ENCODE results near the gene RBFOX1.

The RBFOX1 gene

DNA sequence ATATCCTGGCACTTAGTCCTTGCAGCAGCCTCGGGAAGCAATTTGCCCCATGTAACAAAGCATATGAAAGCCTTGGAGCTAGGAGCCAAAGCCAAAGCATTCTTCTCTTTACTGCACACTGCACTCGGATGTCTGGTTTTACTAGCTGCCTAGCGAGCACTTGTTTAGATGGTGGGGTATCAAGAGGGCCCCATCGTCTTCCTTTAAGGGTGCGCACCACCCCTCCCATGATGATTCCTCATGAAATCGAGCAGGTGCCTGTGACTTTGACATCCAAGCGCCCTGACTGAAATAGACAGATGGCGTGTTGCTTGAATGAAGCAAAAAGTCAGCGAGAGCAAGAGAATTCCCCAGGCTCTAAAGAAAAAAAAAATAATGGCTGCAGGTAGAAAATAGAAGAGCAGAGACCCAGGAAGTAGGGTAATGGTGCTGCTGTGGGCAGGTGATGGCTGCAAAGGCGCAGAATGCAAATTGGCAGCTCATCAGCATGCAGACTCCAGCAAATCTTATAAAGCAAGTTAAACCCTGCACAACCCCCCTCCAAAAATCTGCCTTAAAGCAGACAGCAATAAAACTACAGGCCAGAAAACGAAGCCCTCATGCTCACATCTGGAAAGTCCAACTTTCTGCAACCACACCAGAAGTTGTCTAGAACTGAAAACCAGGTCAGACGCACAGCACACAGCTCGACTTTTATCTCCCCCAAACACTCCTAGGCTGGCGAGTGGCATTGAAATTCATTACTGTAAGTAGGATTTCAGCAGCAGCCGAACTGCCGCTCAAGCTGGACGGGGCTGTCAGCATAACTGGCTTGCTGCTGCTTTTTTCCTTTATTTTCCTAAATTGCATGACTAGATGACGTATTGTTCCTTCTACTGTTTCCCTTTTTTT lies 384.3 kb downstream of the RBFOX1 start:
- H3K4me3 ChIP-seq (replicated peaks in 1 of 2; ENCODE audit: low read depth in 2 of 2, low read length in 2 of 2) = no peak overlapping the region
- DNase-seq (ENCODE audit: low read depth in 2 of 2) = no peak
- TF ChIP-seq, protein P1, sequence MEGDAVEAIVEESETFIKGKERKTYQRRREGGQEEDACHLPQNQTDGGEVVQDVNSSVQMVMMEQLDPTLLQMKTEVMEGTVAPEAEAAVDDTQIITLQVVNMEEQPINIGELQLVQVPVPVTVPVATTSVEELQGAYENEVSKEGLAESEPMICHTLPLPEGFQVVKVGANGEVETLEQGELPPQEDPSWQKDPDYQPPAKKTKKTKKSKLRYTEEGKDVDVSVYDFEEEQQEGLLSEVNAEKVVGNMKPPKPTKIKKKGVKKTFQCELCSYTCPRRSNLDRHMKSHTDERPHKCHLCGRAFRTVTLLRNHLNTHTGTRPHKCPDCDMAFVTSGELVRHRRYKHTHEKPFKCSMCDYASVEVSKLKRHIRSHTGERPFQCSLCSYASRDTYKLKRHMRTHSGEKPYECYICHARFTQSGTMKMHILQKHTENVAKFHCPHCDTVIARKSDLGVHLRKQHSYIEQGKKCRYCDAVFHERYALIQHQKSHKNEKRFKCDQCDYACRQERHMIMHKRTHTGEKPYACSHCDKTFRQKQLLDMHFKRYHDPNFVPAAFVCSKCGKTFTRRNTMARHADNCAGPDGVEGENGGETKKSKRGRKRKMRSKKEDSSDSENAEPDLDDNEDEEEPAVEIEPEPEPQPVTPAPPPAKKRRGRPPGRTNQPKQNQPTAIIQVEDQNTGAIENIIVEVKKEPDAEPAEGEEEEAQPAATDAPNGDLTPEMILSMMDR (IDR thresholded peaks at IDR 0.05; ENCODE audit: low read depth, low read length) = no peak

DNA sequence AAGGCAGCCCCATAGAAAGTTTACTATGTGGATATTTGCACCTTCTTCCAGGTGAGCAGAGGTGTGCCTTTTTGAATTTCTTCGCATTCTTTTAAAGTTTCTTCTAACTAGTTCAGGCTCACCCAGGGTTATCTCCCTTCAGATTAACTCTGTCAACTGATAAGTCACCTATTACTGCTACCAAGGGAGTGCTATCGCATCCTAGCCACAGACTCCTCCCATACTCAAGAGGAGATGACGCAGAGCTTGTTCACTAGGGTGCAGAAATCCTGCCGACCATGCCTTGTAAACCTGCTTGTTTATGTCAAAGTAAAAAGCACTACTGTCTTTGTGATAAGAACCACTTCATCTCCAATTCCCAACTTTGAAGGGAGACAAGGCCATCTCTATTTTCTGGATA lies 390.1 kb downstream of the RBFOX1 start:
- no peak overlapping the region for H3K4me3 ChIP-seq (replicated peaks in 1 of 2; ENCODE audit: low read depth in 2 of 2, low read length in 2 of 2)
- DNase-seq (ENCODE audit: low read depth in 2 of 2) = no peak
- TF ChIP-seq, protein P1 (IDR thresholded peaks at IDR 0.05; ENCODE audit: low read depth, low read length) = no peak

DNA sequence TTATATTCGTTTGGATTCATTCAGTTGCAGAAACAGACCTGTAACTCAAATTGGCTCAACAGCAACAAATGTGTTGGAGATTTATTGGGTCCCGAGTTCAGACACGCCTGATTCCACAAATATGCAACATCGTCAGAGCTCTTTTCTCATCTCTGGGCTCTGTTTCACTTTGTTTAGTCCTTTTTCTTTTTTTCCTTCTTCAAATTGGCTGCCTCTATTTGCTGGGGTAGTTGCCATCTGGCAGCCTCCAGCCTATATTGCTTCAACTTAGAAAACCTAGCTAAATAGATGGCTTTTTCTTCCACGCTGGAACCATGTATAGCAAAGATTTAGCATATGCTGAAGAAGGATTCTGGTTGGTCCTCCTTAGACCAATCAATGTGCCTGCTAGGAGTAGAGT lies 398.5 kb downstream of the RBFOX1 start:
- no peak for DNase-seq (ENCODE audit: low read depth in 2 of 2)
- TF ChIP-seq, protein P1 (IDR thresholded peaks at IDR 0.05; ENCODE audit: low read depth, low read length) = no peak
- H3K4me3 ChIP-seq (replicated peaks in 1 of 2; ENCODE audit: low read depth in 2 of 2, low read length in 2 of 2) = no peak overlapping the region

DNA sequence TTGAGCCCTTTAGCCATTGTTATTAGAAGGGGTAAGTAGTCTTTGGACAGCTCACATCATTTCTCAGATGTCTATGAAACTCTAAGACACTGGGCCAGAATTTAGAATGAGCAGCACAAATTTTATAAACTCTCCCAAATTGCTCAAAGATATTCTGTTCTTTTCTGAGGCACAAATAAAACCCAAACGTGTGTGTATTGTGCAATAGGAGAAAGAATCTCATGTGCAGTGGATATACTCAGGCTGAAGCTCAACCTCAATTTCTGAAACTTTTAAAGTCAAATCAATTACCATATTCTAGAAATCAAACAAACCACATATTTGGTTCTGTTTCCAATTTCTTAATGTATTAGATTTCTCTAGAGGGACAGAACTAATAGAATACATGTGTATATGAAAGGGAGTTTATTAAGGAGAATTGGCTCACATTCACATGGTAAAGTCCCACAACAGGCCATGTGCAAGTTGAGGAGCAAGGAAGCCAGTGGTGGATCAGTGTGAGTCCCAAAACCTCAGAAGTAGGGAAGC lies 403.6 kb downstream of the RBFOX1 start:
- H3K4me3 ChIP-seq (replicated peaks in 1 of 2; ENCODE audit: low read depth in 2 of 2, low read length in 2 of 2) = no peak overlapping the region
- TF ChIP-seq, protein P1 (IDR thresholded peaks at IDR 0.05; ENCODE audit: low read depth, low read length) = no peak
- no peak for DNase-seq (ENCODE audit: low read depth in 2 of 2)

DNA sequence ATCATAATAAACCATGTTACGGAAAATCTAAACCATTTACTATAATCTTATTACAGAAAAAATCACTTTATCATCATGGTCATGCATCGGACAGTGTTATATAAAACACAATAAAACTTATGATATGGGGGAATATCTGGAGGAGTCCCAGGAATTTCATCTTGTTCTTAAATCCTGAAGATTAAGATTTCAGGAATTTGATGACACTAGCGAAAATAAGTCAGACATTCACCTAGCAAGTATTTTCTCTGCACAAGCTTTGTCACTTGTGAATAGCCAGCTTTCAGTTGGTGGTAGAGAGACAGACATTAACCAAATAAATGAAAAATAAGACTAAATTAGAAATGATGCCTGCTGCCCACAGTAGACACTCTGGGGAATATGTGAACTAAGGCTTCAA lies 410.0 kb downstream of the RBFOX1 start:
- DNase-seq (ENCODE audit: low read depth in 2 of 2) = no peak
- no peak overlapping the region for H3K4me3 ChIP-seq (replicated peaks in 1 of 2; ENCODE audit: low read depth in 2 of 2, low read length in 2 of 2)
- TF ChIP-seq, protein P1 (IDR thresholded peaks at IDR 0.05; ENCODE audit: low read depth, low read length) = no peak

DNA sequence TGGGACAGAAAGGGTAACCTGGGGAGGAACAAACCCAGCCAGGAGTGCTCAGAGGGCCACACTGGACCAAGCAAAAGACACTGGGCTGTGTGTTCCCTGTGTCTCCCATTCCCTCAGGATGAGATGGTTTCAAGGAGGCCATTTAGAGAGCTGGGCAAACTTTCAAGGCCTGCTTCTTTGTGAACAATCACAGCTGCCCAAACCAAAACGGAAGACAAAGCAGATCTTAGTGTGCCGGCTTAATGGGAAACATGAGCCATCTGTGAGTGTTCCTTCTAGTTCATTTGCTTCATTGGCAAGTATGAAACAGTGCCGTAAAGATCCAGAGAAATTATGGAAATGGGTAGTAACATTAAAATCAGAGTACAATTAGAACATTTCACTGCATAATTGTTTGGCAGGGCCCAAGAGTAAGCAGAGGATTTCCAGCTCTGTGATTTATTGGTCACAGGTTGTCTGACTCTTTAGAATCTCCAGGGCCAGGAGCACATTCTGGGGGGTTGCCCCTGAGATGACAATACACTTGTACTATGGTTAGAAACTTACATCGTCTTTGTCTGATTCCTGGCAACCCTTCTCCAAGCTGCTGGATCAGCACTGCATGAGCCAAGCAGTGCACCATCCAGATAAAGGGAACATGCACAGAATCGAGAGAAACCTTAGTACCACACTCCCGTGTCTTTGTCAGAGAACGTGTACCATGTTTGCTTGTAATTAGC lies 412.1 kb downstream of the RBFOX1 start:
- H3K4me3 ChIP-seq (replicated peaks in 1 of 2; ENCODE audit: low read depth in 2 of 2, low read length in 2 of 2) = no peak overlapping the region
- TF ChIP-seq, protein P1 (IDR thresholded peaks at IDR 0.05; ENCODE audit: low read depth, low read length) = no peak
- DNase-seq (ENCODE audit: low read depth in 2 of 2) = no peak
